ENCODE measurements around the gene KCNS1.

Gene KCNS1

DNA sequence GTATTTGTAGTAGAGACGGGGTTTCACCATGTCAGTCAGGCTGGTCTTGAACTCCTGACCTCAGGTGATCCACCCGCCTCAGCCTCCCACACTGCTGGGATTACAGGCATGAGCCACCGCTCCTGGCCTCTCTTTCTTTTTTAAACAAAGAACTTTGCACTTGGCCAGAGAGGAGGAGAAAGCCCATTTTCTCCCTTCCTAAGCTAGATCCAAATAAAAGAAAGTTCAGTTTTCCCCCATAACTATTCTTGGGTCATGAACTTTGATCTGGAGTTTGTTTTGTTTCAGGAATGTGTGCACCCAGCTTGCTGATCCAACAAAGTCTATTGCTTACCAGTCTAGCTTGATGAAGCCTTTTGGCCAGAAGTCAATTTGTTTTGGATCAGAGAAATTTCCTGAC lies 23.4 kb downstream of the KCNS1 start:
- TF ChIP-seq GATA2 (IDR thresholded peaks at IDR 0.05; ENCODE audit: low read depth, low read length), result no peak

DNA sequence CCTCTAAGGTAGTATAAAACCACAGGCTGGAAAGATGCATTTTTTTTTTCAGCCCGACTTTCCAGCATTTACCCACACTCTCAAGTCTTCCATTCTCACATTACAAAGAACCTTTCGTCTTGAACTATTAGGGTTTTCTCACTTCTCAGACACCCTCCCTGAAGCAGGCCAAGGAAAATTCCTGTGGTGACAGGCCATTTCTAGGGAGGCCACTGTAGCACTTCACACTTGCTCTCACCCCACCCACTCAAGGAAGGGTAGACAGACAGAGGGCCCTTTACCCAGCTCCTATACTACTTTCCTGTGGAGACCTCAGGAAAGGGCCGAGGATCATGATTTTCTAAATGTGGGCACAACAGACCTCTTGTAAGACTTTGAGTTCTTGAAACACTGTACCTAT lies 27.7 kb downstream of the KCNS1 start:
- TF ChIP-seq GATA3 (IDR thresholded peaks at IDR 0.05; ENCODE audit: low read depth, low read length), result no peak

DNA sequence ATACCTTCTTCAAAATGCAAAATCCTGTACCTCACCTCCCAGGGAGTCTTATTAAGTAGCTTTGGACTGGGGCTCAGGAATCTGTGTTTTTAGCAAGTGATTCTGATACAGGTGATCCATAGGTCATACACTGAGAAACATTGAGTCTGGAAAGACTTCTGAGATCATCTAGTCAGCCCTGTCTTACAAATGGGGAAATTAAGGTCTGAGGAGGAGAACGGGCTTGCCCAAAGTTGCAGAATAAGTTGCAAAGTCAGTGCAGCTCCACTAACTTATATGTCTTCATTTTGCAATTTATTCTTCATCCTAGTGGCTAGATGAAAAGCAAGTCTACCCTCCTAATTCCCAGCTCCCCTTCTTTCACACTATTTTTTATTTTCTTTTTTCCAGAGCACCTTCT lies 28.9 kb downstream of the KCNS1 start:
- no peak for TF ChIP-seq GATA3 (IDR thresholded peaks at IDR 0.05; ENCODE audit: low read depth, low read length)
- no peak for TF ChIP-seq GATA2 (IDR thresholded peaks at IDR 0.05; ENCODE audit: low read depth, low read length)

- no peak for TF ChIP-seq GATA3 (IDR thresholded peaks at IDR 0.05; ENCODE audit: low read depth, low read length)
- no peak for TF ChIP-seq GATA2 (IDR thresholded peaks at IDR 0.05; ENCODE audit: low read depth, low read length)
These were observed 29.8 kb downstream of the KCNS1 start for GRCh38 chr20:45070932-45071632.

- TF ChIP-seq GATA3 (IDR thresholded peaks at IDR 0.05; ENCODE audit: low read depth, low read length), result no peak
- TF ChIP-seq GATA2 (IDR thresholded peaks at IDR 0.05; ENCODE audit: low read depth, low read length), result no peak
These were observed 31.7 kb downstream of the KCNS1 start for GRCh38 chr20:45069261-45069660.

DNA sequence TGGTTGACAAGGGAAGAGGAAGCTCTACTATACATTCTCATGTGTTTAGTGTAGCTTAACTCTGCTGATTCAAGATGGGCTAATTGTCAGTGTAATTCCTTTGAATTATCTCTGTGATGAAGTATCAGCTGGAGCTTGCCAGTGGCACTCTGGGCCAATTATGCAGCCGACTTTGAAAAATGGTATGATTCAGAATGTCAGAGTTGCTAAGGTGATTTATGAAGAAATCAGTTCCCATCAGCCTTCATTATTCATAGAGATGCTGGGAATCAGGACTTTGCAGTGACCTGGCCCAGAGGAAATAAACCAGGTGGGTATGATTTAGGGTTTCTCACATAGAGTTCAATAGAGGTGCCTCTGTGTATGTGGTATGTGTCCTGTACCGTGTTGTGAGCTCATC lies 33.4 kb downstream of the KCNS1 start:
- TF ChIP-seq GATA3 (IDR thresholded peaks at IDR 0.05; ENCODE audit: low read depth, low read length), result no peak
- no peak for TF ChIP-seq GATA2 (IDR thresholded peaks at IDR 0.05; ENCODE audit: low read depth, low read length)

- no peak for TF ChIP-seq GATA2 (IDR thresholded peaks at IDR 0.05; ENCODE audit: low read depth, low read length)
- TF ChIP-seq GATA3 (IDR thresholded peaks at IDR 0.05; ENCODE audit: low read depth, low read length), result no peak
These were observed 33.8 kb downstream of the KCNS1 start for GRCh38 chr20:45067087-45067486.

DNA sequence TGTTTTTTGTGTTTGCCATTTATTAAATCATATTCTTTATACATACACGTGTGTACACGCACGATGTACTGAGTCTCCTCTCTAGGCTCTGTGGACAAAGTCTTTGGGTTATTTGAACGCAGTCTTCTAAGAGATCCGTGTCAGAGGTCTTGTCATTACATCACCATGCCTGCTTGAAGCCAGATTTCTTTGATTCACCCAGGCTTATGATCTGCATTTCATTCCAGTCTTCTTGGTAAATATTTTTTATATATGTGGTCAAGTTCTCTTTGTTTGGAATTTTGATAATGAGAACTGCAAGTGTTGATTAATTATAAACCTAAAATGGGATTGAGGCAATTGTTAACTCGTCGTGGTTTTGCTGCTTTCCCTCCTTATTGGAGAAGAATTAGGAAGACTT lies 34.6 kb downstream of the KCNS1 start:
- TF ChIP-seq GATA3 (IDR thresholded peaks at IDR 0.05; ENCODE audit: low read depth, low read length) (no peak), GATA2 (IDR thresholded peaks at IDR 0.05; ENCODE audit: low read depth, low read length) (no peak)

DNA sequence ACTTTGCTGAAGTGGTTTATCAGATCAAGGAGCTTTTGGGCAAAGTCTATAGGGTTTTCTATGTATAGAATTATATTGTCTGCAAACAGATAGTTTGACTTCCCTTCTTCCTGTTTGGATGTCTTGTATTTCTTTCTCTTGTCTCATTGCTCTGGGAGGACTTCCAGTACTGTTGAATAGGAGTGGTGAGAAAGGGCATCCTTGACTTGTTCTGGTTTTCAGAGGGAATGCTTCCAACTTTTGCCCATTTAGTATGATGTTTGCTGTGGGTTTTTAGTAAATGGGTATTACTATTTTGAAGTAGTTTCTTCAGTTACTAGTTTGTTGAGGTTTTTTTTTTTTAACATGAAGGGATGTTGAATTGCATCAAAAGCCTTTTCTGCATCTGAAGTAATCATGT lies 36.1 kb downstream of the KCNS1 start:
- TF ChIP-seq GATA2 (IDR thresholded peaks at IDR 0.05; ENCODE audit: low read depth, low read length) (no peak), GATA3 (IDR thresholded peaks at IDR 0.05; ENCODE audit: low read depth, low read length) (no peak)

DNA sequence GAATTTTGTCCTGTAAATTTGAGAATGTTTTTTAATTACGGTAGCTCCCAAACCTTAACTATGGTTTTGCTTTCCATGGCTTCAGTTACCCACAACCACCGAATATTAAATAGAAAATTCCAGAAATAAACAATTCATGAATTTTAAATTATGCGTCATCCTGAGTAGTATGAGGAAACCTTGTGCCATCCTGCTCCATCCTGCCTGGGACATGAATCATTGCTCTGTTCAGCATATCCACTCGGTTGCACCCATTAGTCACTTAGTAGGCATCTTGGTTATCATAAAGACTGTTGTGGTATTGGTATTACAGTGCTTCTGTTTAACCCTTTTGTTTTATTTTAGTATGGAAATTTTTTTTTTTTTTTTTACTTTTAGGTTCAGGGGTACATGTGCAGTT lies 39.7 kb downstream of the KCNS1 start:
- TF ChIP-seq GATA2 (IDR thresholded peaks at IDR 0.05; ENCODE audit: low read depth, low read length), result no peak
- no peak for TF ChIP-seq GATA3 (IDR thresholded peaks at IDR 0.05; ENCODE audit: low read depth, low read length)

- TF ChIP-seq GATA3 (IDR thresholded peaks at IDR 0.05; ENCODE audit: low read depth, low read length) (no peak), GATA2 (IDR thresholded peaks at IDR 0.05; ENCODE audit: low read depth, low read length) (no peak)
These were observed 40.6 kb downstream of the KCNS1 start for GRCh38 chr20:45060294-45060693.

GRCh38 chr20:45059022-45059728 lies 41.8 kb downstream of the KCNS1 start:
- TF ChIP-seq GATA3 (IDR thresholded peaks at IDR 0.05; ENCODE audit: low read depth, low read length) (no peak), GATA2 (IDR thresholded peaks at IDR 0.05; ENCODE audit: low read depth, low read length) (no peak)

GRCh38 chr20:45058168-45058850 lies 42.6 kb downstream of the KCNS1 start:
- TF ChIP-seq GATA2 (IDR thresholded peaks at IDR 0.05; ENCODE audit: low read depth, low read length) (no peak), GATA3 (IDR thresholded peaks at IDR 0.05; ENCODE audit: low read depth, low read length) (no peak)

- TF ChIP-seq GATA2 (IDR thresholded peaks at IDR 0.05; ENCODE audit: low read depth, low read length) (no peak), GATA3 (IDR thresholded peaks at IDR 0.05; ENCODE audit: low read depth, low read length) (no peak)
These were observed 44.3 kb downstream of the KCNS1 start for GRCh38 chr20:45056473-45057173.

Measured in SH-SY5Y (cell line).